Activated CD8-positive, alpha-beta memory T cell treated with anti-CD3 and anti-CD28 coated beads, Interleukin-2, amount 50 U/mL, for 4 hours (primary cell): ENCODE results near the gene PTPRN2.

ENCODE experiments used
- DNase-seq: peaks from one replicate; pipeline ENCODE4 v3.0.0-alpha.2; 2020

Gene PTPRN2

DNA sequence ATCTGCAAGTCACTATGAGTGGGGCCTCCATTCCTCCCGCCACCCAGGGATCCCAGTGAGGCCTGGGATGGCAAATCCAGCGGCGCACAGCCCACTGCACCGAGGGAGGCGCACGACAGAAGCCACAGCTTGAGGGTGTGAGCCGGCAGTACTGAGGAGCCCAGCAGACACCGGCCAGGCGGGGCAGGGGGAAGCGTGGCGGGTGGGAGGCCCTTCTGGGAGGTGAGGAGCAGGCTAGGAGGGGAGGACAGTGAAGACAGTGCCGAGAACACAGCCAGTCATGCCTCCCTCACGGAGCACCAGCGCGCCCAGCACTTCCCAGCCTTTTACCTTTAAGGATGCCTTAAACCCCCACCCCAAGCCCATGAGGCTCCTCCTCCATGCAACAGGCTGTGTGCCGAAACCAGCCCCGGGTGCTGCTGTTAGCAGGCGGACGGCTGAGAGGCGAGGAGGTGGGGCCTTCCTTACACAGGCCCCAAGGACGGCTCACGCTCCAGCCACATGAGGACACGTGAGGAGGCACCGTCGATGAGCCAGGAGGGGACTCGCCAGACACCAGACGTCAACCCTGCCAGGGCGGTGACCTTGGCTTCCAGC lies 258.5 kb downstream of the PTPRN2 start:
- no peak for DNase-seq

DNA sequence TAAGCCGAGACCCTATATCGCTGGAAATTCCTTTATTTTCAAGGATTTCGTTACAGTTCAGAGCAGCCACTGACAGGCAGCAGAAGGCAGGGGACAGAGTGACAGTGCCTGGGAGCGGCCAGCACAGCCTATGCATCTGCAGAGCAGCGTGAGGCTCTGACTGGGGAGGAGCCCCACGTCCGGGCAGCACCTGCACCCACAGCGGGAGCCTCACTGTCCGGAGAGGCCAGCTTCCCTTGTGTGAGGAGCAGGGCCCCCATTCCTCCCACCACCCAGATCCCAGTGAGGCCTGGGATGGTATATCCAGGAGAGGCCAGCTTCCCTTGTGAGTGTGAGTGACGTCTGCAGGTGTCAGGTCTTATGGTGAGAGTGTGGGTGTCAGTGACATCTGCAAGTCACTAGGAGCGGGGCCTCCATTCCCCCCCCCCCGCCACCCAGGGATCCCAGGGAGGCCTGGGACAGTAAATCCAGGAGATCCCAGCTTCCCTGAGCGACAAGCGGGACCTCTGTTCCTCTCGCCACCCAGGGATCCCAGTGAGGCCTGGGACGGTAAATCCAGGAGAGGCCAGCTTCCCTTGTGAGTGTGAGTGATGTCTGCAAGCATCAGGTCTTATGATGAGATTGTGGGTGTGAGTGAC lies 259.1 kb downstream of the PTPRN2 start:
- DNase-seq, result no peak

- no peak for DNase-seq
Measured at GRCh38 chr7:158327571-158328180, 259.9 kb downstream of the PTPRN2 start.

DNA sequence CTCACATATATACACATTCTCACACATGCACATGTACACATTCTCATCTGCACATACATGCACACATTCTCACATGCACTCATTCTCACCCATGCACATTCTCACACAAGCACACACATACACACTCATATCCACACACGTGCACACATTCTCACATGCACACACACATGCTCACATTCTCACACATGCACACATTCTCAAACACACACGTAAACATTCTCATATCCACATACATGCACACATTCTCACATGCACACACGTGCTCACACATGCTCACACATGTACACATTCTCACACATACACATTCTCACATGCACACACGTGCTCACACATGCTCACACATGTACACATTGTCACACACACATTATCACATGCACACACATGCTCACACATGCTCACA lies 260.6 kb downstream of the PTPRN2 start:
- no peak for DNase-seq

DNA sequence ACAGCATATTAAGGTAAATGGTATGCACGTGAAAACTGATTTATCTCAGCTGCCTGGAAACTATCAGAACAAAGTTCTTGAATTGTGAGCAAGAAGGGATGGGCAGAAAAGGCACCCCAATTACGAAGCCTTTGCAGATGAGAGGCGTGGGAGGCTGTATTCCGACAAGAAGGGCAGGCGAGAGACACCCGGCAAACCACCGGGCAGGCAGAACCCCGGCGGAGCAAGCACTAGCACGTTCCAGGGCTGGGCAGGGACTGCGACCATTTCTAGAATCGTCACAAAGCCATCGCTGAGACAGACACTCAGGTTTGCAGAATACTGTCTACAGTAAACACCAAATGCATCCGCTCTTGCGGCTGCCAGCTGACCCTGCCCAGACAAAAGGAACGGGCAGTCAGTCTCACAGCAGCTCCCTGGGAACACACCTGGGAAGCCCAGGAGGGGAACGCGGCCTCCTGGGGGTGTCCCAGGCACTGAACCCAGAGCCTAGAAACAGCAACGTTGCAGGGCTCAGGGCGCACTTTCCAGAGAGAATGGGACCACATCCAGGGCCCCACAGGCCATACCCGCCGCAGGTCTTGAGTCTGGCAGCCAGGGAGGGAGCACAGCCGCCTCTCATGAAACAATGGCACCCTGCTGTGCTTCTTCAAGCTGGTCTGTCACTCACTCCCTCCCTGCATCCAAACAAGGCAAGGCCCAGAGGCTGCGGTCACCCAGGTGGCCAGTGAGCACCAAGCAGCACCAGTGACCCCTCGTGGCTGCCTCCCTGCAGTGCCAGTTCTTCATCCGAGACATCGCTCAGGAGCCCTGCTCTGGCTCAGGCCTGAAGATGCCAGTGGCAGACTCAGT lies 261.9 kb downstream of the PTPRN2 start:
- DNase-seq, result no peak

DNA sequence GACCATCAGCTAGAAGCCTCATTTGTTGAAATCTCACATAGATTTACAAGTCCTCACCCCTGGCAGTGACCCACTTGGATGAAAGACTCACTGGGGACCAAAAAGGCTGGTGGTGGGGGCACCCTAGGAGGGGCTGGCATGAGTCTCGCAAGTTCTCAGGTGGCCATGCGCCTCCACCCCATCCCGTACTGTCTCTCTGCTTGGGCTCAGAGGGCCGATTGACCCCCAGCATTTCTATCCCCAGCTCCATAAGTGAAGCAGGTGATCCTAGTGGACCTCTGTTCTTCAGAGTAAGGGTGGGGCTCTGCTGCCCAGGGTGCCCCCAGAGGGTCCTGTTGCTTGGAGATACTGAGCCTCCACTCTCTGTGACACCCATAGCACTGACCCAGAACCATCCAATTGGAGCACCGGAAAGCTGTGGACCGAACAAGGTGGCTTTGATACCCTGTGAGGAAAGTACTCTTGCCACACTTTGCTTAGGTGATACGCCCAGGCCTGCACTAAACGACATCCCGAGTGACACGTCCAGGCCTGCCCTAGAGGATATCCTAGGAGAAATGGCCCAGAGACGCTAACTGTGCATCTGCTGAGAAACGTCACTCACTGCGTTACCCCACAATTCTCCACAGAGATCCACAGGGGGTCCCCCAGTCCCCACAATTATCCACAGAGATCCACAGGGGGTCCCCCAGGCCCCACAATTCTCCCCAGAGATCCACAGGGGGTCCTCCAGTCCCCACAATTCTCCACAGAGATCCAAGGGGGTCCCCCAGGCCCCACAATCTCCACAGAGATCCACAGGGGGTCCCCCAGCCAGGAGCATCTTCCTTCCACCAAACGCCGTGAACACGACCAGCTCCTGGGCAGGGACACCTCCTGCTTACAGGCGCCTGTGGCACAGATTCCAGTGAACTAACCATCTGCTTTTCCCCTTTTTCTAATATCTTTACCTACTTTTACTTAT lies 262.9 kb downstream of the PTPRN2 start:
- DNase-seq, result no peak

DNA sequence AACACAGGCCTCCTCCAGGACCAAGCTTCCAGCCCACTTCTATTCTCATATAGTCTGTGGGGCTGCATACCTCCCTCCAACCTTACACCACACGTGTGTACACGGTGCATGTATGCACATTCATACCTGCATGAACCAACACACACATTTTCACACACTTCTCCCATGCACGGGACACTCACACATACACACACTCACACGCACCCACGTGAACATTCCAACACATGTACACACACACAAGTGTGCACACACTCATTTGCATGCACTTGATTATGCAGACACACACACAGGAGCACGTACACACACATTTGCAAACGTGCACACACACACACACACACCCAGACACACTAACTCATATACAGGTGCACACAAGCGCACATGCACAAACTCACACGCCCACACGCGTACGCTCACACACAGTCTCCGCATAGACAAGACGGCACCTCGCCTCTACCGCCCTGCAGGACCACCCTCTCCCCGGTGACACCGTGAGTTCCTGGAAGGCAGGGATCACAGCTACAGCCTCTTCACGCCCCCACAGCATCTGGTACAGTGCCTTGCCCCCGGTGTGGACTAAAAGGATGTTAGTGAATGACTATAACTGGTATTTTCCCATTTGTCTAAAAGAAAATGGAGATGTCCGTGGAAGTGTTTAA lies 263.8 kb downstream of the PTPRN2 start:
- DNase-seq, result no peak

- DNase-seq, result no peak
Measured at GRCh38 chr7:158322616-158323530, 264.8 kb downstream of the PTPRN2 start.

GRCh38 chr7:158321936-158322615 lies 265.5 kb downstream of the PTPRN2 start:
- no peak for DNase-seq

DNA sequence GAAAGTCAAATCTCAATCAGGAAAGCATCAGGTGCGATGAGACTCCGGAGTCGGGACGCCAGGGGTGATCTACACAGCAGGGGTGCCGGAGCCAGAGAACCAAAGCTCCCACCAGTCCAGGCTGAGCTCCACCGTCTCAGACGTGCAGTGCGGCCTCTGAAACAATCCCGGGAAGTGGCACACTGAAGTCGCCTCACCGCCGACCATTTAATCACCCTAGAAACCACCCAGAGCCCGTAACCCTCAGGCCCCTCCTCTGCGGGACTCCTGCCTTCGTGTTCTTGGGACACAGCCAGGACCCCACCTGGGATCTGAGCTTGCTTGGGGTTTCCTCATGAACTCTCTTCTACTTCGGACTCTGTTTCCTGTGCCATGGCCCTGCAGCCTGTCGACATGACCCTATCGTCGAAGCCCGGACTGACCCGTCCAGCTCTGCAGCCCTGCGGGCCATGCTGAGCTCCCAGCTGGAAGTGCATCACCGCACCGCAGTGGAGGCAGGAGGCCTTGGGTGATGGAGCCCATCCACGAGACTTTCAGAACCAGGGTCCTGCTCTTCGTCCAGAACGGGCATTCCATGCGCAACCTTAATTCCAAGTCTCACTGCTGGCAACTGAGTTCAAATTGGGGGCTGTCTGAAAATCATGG lies 266.4 kb downstream of the PTPRN2 start:
- no peak for DNase-seq

- DNase-seq, result no peak
Measured at GRCh38 chr7:158320328-158320727, 267.3 kb downstream of the PTPRN2 start.

DNA sequence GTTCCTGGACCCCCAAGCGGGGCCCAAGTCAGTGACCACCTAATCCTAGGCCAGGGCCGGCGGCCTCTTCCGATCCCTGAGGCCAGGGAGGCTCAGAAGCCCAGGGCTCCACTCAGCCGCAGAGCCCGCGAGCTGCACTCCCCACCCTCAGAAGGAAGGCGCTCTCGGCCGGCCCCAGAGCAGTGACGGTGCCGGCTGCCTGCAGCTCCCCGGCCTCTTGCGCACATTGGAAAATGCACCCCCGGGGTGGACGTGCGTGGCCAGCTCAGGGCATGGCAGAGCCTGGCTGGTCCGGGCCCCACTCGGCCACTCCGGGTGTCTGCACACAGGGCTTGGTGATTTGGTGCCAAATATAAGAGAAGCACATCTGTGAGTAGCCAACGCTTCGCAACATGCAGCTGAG lies 269.1 kb downstream of the PTPRN2 start:
- DNase-seq, result no peak

DNA sequence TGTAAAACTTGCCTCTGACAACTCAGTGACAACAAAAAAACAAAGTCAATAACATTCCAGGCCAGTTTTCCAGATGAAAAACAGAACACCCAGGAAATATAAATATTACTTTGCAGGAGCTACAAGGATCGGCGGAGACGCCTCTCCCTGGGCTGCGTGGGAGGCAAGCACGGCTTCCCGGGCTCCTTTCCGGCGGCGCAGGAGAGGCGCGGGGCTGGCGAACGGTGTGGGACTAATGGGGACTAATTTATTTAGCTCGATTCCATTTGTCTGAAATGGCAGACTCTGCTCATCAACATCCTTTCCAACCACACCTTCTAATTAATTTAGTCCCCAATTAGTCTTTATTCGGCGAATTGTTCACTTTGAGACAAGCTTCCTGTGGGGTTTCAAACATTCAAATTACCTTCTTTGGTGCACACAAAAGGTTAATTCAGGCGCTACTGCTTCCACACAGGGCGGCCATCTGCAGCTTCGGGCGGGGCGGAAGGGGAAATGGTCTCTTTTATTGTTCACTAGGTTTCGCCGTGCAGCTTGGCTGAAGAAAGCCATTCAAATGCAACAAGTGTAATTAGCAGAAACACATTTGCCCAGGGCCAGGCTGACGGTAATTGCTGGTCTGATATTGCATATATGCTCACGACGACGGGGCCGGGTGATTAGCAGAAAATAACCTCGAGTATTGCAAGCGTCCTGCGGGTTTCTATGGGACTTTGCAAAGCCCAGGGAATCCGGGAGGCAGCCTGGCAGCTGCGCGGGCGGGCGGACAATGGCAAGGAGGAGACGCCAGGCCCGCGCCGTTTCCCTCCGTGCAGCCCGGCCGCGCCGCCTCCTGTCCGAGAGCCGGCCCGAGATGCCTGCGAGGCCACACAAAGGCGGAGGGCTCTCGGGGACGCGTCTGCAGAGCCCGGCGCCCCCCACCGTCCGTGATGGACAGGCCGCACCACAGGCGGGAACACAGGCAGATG lies 270.1 kb downstream of the PTPRN2 start:
- DNase-seq, result no peak

- no peak for DNase-seq
Measured at GRCh38 chr7:158316466-158317031, 271.1 kb downstream of the PTPRN2 start.

GRCh38 chr7:158315881-158316280 lies 271.7 kb downstream of the PTPRN2 start:
- no peak for DNase-seq

DNA sequence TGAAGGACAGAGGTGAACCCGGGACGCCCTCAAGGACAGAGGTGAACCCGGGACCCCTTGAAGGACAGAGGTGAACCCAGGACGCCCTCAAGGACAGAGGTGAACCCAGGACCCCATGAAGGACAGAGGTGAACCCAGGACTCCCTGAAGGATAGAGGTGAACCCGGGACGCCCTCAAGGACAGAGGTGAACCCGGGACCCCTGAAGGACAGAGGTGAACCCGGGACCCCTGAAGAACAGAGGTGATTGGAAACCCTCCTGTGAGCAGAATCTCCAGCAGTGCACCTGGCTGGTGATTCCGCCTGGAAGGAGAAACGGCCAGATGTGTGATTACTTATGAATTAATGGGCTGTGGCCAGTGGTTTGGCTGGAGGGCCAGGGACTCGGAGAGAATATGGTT lies 272.3 kb downstream of the PTPRN2 start:
- DNase-seq, result no peak

DNA sequence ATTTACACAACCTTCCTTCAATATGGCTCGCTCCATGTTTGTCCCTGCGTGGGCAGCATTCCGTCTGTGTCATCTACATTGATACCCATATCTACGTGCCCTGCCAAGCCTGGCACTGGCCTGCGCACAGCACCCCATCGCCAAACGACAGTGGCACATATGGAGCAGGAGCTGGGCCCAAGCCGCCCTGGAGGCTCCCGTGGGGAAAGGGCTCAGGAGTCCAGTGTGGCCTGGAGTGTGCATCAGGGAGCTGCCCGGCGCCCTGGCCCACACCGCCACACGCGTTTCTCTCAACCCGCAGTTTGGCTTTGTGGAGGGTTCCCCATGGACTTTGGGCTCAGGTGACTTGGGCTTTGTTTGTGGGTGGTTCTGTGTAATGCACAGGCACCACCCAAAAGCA lies 273.2 kb downstream of the PTPRN2 start:
- no peak for DNase-seq

- DNase-seq, result no peak
Measured at GRCh38 chr7:158313931-158314330, 273.7 kb downstream of the PTPRN2 start.
